GM10248 (cell line): ENCODE results near the gene RAB11A.
"Not testable (repeated sequence)": the region's sequence is repeated elsewhere in the genome, so short reads cannot be mapped to it uniquely, and the experiment has no call there.

Experiments
- CTCF ChIA-PET: fragments of 300-600 bp; sonication (Branson Sonifier 250); formaldehyde crosslinking; extraction: SDS; loops from one replicate; lab custom pipeline; 2021; ENCODE audit warnings: antibody characterized with exemption; lab: Yijun Ruan, JAX
- POLR2A ChIA-PET: fragments of 350-650 bp; sonication (Branson Sonifier 250); formaldehyde crosslinking; extraction: SDS; loops from one replicate; lab custom pipeline; 2020; ENCODE audit warnings: antibody characterized with exemption; lab: Yijun Ruan, JAX
- DNase-seq: peaks from one replicate; pipeline ENCODE4 v3.0.0; 2012; ENCODE audit errors: extremely low spot score
- TF ChIP-seq, protein P1 (sequence below): IDR thresholded peaks from 2 replicates; pipeline ENCODE4 v1.5.1; 2012; ENCODE audit warnings: mild to moderate bottlenecking, low read depth; ENCODE audit errors: extremely low read depth, missing control alignments, control extremely low read depth

Gene RAB11A

GRCh38 chr15:65857718-65858402 is 11.4 kb upstream of the RAB11A start:
- CTCF ChIA-PET = interaction anchor here (0.6 to 5.2 kb wide), 19 partner anchors 10 to 266 kb away, joined by 3 to 51 read pairs (median 7); partner anchors contain the start of genes INTS14 and RAB11A
- peak; percentile 33 for DNase-seq
- POLR2A ChIA-PET = interaction anchor here (0.6 kb wide), 1 partner anchor 13 kb away, joined by 4 read pairs; no protein-coding TSS in a partner anchor
- TF ChIP-seq, protein P1, sequence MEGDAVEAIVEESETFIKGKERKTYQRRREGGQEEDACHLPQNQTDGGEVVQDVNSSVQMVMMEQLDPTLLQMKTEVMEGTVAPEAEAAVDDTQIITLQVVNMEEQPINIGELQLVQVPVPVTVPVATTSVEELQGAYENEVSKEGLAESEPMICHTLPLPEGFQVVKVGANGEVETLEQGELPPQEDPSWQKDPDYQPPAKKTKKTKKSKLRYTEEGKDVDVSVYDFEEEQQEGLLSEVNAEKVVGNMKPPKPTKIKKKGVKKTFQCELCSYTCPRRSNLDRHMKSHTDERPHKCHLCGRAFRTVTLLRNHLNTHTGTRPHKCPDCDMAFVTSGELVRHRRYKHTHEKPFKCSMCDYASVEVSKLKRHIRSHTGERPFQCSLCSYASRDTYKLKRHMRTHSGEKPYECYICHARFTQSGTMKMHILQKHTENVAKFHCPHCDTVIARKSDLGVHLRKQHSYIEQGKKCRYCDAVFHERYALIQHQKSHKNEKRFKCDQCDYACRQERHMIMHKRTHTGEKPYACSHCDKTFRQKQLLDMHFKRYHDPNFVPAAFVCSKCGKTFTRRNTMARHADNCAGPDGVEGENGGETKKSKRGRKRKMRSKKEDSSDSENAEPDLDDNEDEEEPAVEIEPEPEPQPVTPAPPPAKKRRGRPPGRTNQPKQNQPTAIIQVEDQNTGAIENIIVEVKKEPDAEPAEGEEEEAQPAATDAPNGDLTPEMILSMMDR = no peak

DNA sequence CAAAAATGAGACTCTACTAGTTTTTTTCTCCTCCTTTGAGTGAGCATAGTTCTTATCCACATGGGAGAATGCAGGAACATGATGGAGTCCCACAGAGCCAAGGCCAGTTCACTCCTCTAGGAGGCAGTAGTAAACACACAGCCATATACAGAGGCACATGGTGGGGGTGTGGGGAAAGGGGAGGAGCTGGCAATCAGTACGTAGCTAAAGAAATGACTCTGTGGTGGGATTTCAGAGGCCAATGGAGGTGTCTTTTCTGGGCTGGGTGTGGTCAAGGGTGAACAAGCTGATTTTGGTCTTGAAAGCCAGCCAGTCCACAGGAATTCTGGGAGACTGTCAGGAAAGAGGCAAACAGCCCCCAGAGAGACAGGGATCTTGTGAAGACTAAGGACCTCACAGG is 6.6 kb upstream of the RAB11A start:
- POLR2A ChIA-PET = no interaction called here
- CTCF ChIA-PET = interaction anchor here (0.5 to 3.2 kb wide), 22 partner anchors 8 to 428 kb away, joined by 3 to 19 read pairs (median 4); no protein-coding TSS in a partner anchor
- TF ChIP-seq, protein P1 = peak; percentile 45
- peak; percentile 65 for DNase-seq

DNA sequence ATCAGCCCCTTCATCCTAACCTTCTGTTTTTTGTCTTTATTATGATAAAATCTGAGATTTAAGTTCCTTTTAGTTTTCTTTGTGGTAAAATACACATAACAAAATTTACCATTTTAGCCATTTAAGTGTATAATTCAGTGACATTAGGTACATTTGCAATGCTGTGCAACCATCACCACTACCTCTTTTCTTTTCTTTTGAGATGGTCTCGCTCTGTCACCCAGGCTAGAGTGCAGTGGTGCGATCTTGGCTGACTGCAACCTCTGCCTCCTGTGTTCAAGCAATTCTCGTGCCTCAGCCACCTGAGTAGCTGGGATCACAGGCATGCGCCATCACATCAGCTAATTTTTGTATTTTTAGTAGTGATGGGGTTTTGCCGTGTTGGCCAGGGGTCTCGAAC is 6.2 kb upstream of the RAB11A start:
- ChIA-PET POLR2A (no interaction called here), CTCF (interaction anchor here (0.5 to 3.2 kb wide), 22 partner anchors 9 to 428 kb away, joined by 3 to 19 read pairs (median 4); no protein-coding TSS in a partner anchor)
- DNase-seq = no peak

DNA sequence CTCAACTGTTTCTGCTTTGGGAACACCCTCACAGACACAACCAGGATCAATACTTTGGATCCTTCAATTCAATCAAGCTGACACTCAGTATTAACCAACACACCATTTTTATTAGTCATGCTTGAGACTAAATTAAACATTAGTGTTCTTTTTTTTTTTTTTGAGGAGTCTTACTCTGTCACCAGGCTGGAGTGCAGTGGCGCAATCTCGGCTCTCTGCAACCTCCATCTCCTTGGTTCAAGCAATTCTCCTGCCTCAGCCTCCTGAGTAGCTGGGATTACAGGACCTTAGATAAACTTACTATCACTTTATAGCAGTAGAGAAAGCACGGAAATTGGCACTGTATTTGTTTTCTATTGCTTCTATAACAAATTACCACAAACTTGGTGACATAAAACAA is 2.0 kb upstream of the RAB11A start:
- TF ChIP-seq, protein P1 = no peak
- ChIA-PET CTCF (interaction anchor here (1.1 to 6.5 kb wide), 4 partner anchors 10 to 98 kb away, joined by 3 to 51 read pairs (median 19); no protein-coding TSS in a partner anchor), POLR2A (no interaction called here)
- no peak for DNase-seq

More for the DNA sequence above, 6.2 kb upstream of the RAB11A start:
- TF ChIP-seq, protein P1 = no peak

- CTCF ChIA-PET = interaction anchor here (1.6 to 6.5 kb wide), 5 partner anchors 11 to 33 kb away, joined by 3 to 51 read pairs (median 14); no protein-coding TSS in a partner anchor
- POLR2A ChIA-PET, DNase-seq: not testable (repeated sequence)
Measured at GRCh38 chr15:65867933-65868332, 1.4 kb upstream of the RAB11A start.

GRCh38 chr15:65868546-65869125 is 655 bp upstream of the RAB11A start:
- POLR2A ChIA-PET = interaction anchor here (0.5 to 1.0 kb wide), 2 partner anchors 258 to 846 kb away, joined by 4 to 7 read pairs; partner anchors contain the start of gene INTS14
- TF ChIP-seq, protein P1 = no peak
- no peak for DNase-seq
- CTCF ChIA-PET = interaction anchor here (0.7 to 6.5 kb wide), 19 partner anchors 9 to 582 kb away, joined by 3 to 51 read pairs (median 4); partner anchors contain the start of genes INTS14 and PARP16
